Keratinocyte (primary cell): Measurements from ENCODE around the gene C10orf67. TPM values are rescaled to one million over a fixed set of nuclear protein-coding genes. Genes with fewer than 3 reads are reported as not detected.

Experiments used
- DNase-seq: peaks from one replicate; pipeline ENCODE4 v3.0.0-alpha.2; 2011; ENCODE audit warnings: low read depth, missing footprints, low spot score
- FAIRE-seq: peaks from 2 replicates; lab custom pipeline; 2011; peaks lifted over from hg19 to GRCh38; lab: Jason Lieb, UNC
- H2AFZ ChIP-seq: 2 replicates; pipeline ENCODE4 v1.6.0; 2012; ENCODE audit warnings: low read length, control low read depth, inconsistent platforms; ENCODE audit not compliant: control insufficient read depth
- H3K27ac ChIP-seq: 2 replicates; pipeline ENCODE4 v1.5.1; 2011; ENCODE audit warnings: low read length; ENCODE audit not compliant: control insufficient read depth, insufficient read depth
- H3K27me3 ChIP-seq: 3 replicates; pipeline ENCODE4 v1.6.0; 2011; ENCODE audit warnings: low read length; ENCODE audit not compliant: control insufficient read depth, insufficient read depth; ENCODE audit errors: extremely low read depth
- H3K36me3 ChIP-seq, 2 experiments: 2 replicates in 1 of 2; 3 replicates in 1 of 2; pipeline ENCODE4 v1.5.1; 2011; ENCODE audit warnings: low read length in 2 of 2, mild to moderate bottlenecking in 1 of 2; ENCODE audit not compliant: control insufficient read depth in 2 of 2, insufficient read depth in 2 of 2; ENCODE audit errors: extremely low read depth in 1 of 2
- H3K4me1 ChIP-seq: 3 replicates; pipeline ENCODE4 v1.5.1; 2011; ENCODE audit warnings: low read length; ENCODE audit not compliant: control insufficient read depth, insufficient read depth; ENCODE audit errors: extremely low read depth
- H3K4me2 ChIP-seq: 3 replicates; pipeline ENCODE4 v1.6.0; 2011; ENCODE audit warnings: low read depth, low read length; ENCODE audit not compliant: control insufficient read depth, insufficient read depth; ENCODE audit errors: extremely low read depth
- H3K4me3 ChIP-seq, 3 experiments: fragments of 200-600 bp in 1 of 3; sonication (generic) in 1 of 3; 2 replicates in 2 of 3; 3 replicates in 1 of 3; pipeline ENCODE4 v1.5.1; 2011 to 2016; ENCODE audit warnings: low read length in 3 of 3, mild to moderate bottlenecking in 3 of 3, control low read depth in 2 of 3, inconsistent platforms in 1 of 3, low read depth in 1 of 3, mixed read lengths in 1 of 3, mixed run types in 1 of 3, moderate library complexity in 1 of 3; ENCODE audit not compliant: control insufficient read depth in 2 of 3, insufficient read depth in 2 of 3; ENCODE audit errors: extremely low read depth in 1 of 3
- H3K79me2 ChIP-seq: 2 replicates; pipeline ENCODE4 v1.6.0; 2012; ENCODE audit warnings: low read length; ENCODE audit not compliant: control insufficient read depth, insufficient read depth
- H3K9ac ChIP-seq: 3 replicates; pipeline ENCODE4 v1.6.0; 2011; ENCODE audit warnings: low read length; ENCODE audit not compliant: control insufficient read depth, insufficient read depth; ENCODE audit errors: extremely low read depth
- H3K9me1 ChIP-seq: 3 replicates; pipeline ENCODE4 v1.6.0; 2011; ENCODE audit warnings: low read length; ENCODE audit not compliant: control insufficient read depth, insufficient read depth; ENCODE audit errors: extremely low read depth
- H3K9me3 ChIP-seq: 2 replicates; pipeline ENCODE4 v1.5.1; 2012; ENCODE audit warnings: low read depth, low read length; ENCODE audit not compliant: control insufficient read depth
- H4K20me1 ChIP-seq: 3 replicates; pipeline ENCODE4 v1.6.0; 2011; ENCODE audit warnings: low read length; ENCODE audit not compliant: control insufficient read depth, insufficient read depth; ENCODE audit errors: extremely low read depth
- CTCF ChIP-seq, 3 experiments: IDR thresholded peaks in 1 of 3; conservative IDR thresholded peaks in 1 of 3; optimal IDR thresholded peaks in 1 of 3; 2 replicates in 2 of 3; 3 replicates in 1 of 3; pipeline versions ENCODE3 to v1.5.1; 2011; ENCODE audit warnings: low read length in 3 of 3, mild to moderate bottlenecking in 3 of 3, moderate library complexity in 2 of 3, control low read depth in 1 of 3, inconsistent platforms in 1 of 3; ENCODE audit not compliant: insufficient read depth in 2 of 3; ENCODE audit errors: extremely low read depth in 1 of 3
- EZH2 ChIP-seq: IDR thresholded peaks from one replicate; pipeline ENCODE4 v1.6.1; 2012; ENCODE audit warnings: inconsistent platforms, mild to moderate bottlenecking, low read length, moderate library complexity
- dilution Hi-C: fragments of 300-500 bp; cut with MboI; formaldehyde crosslinking; loops from one replicate; pipeline ENCODE4 v1.7.0; 2020; ENCODE audit warnings: low sequenced_read_pairs; ENCODE audit not compliant: extremely low pct_ligation_motif_present
- polyA plus RNA-seq, 5 experiments: library from polyadenylated mRNA; depleted of rRNA in 3 of 5; stranded (reverse) in 3 of 5; stranded (forward) in 1 of 5; unstranded in 1 of 5; fragments of >200 nt; gene quantifications; 1 replicate in 1 of 5; 2 replicates in 3 of 5; 3 replicates in 1 of 5; pipeline versions ENCODE4 v1.2.1 to v1.2.3, GENCODE V29; 2011 to 2012; ENCODE audit warnings: missing spikeins in 2 of 5, low read depth in 1 of 5, low replicate concordance in 1 of 5

Gene C10orf67
- polyA plus RNA-seq, 1 donor (not counting 4 experiments of a cell fraction or from before 2014, with no cell fraction given): 0.26 TPM

- no peak overlapping the region for H3K4me3 ChIP-seq
- FAIRE-seq (no peak), DNase-seq (no peak)
- peaks cover 24% of the 10 kb centered on the region for H3K4me1 ChIP-seq
- no peaks in the 10 kb centered on the region for H3K27me3 ChIP-seq
- no peaks in the 10 kb centered on the region for H3K9me1 ChIP-seq
- no peak for TF ChIP-seq EZH2
- no peak for TF ChIP-seq CTCF (optimal IDR thresholded peaks at IDR 0.05 in 1 of 3, IDR thresholded peaks at IDR 0.05 in 1 of 3, conservative IDR thresholded peaks at IDR 0.05 in 1 of 3; ENCODE audit: extremely low read depth in 1 of 3, insufficient read depth in 2 of 3, low read length in 3 of 3)
- dilution Hi-C loops: no loop called here
- no peaks in the 10 kb centered on the region for H4K20me1 ChIP-seq
- H3K27ac ChIP-seq: no peak overlapping the region
- H3K4me2 ChIP-seq: no peak overlapping the region
- no peaks in the 10 kb centered on the region for H3K79me2 ChIP-seq
- no peak overlapping the region for H3K9ac ChIP-seq
- H2AFZ ChIP-seq: no peak overlapping the region
- no peaks in the 10 kb centered on the region for H3K9me3 ChIP-seq
- H3K36me3 ChIP-seq: no peaks in the 10 kb centered on the region
Measured at GRCh38 chr10:23375366-23375765, 30.8 kb upstream of the C10orf67 start.

- no peaks in the 10 kb centered on the region for H3K27me3 ChIP-seq
- DNase-seq: peak; percentile 56
- TF ChIP-seq EZH2: no peak
- no peak for TF ChIP-seq CTCF (optimal IDR thresholded peaks at IDR 0.05 in 1 of 3, IDR thresholded peaks at IDR 0.05 in 1 of 3, conservative IDR thresholded peaks at IDR 0.05 in 1 of 3; ENCODE audit: extremely low read depth in 1 of 3, insufficient read depth in 2 of 3, low read length in 3 of 3)
- H3K4me2 ChIP-seq: peak overlapping the region; percentile 36
- H3K4me3 ChIP-seq: no peak overlapping the region
- peak overlapping the region; percentile 60 for H3K27ac ChIP-seq
- H2AFZ ChIP-seq: no peak overlapping the region
- no peaks in the 10 kb centered on the region for H3K79me2 ChIP-seq
- H3K9ac ChIP-seq: no peak overlapping the region
- no peaks in the 10 kb centered on the region for H3K9me1 ChIP-seq
- no peaks in the 10 kb centered on the region for H3K36me3 ChIP-seq
- H3K4me1 ChIP-seq: peaks cover 40% of the 10 kb centered on the region
- H4K20me1 ChIP-seq: no peaks in the 10 kb centered on the region
- dilution Hi-C loops: no loop called here
- no peaks in the 10 kb centered on the region for H3K9me3 ChIP-seq
- FAIRE-seq: peak; percentile 62
Measured at GRCh38 chr10:23373156-23373555, 28.6 kb upstream of the C10orf67 start.
